HuH-7 (cell line): ENCODE data around the gene B4GALT1.
"Not testable (repeated sequence)": the region's sequence is repeated elsewhere in the genome, so short reads cannot be mapped to it uniquely, and the experiment has no call there.

ENCODE experiments used
- DNase-seq: peaks from one replicate; pipeline ENCODE4 v3.0.0; 2011; ENCODE audit warnings: low spot score

The B4GALT1 gene

DNA sequence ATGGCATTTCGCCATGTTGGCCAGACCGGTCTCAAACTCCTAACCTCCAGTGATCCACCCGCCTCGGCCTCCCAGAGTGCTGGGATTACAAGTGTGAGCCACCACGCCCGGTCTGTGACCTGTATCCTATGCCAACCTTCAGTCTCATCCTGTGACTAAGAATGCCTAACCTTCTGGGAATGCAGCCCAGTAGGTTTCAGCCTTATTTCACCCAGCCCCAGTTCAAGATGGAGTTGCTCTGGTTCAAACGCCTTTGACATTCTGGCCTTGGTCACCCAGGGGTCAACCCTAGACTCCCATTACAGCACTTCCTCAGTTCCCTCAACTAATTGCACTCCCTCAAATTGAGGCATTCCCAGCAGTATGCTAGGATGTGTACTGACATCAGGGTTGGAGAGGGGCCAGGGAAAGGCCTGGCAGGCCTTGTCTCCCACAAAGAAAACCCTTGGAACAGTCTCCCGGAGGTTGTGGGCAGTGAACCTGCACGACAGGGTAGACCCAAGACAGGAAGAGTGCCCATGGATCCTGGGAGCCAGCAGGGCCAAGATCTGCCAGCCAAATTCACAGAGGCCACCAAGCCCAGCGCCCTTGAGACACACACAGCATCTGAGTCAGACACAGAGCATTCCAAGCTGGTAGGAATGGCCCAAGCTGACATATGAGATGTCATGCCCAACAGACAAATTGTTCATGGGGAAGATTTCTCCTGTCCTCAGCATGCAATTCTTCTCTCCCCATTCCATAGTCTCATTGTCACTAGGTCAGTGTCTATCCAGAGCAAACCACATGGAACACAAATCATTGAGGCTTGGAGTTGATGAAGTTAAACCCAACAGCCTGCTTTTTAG, 65.8 kb downstream of the B4GALT1 start:
- DNase-seq: no peak

DNA sequence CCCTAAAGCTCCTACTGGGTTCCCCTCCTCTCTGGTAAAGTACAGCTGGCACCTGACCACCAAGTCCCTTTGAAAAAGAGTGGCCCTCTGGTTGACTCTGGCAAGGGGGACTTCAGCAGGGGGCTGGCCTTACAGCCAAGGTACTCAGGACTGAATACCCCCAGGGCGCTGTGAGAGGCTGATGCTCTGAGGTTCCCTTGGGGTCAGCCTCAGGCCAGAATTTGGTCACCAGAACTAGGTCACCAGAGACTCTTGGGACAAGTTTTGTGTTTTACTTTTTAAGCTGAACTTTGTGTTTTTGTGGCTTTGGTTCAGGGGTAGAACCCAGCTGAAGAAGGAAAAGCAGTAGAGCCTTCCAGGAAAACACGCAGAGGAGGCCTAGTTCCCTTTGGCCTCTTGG, 67.4 kb downstream of the B4GALT1 start:
- DNase-seq: no peak

DNA sequence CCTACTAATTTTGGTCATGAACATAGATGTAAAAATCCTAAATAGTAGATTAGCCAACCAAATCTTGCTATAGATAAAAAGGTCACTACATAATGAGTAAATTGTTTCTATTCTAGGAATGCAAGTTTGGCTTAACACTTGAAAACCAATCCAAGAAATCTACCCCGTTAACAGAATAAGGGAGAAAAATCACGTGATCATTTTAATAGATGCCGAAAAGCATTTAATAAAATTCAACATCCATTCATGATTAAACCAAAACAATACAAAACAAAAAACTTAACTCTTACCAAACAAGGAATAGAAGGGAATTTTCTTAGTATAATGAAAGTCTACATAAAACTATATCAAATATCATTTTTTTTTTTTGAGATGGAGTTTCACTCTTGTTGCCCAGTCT, 69.9 kb downstream of the B4GALT1 start:
- DNase-seq: no peak

- DNase-seq: no peak
Measured at GRCh38 chr9:33092634-33093033, 74.5 kb downstream of the B4GALT1 start.

DNA sequence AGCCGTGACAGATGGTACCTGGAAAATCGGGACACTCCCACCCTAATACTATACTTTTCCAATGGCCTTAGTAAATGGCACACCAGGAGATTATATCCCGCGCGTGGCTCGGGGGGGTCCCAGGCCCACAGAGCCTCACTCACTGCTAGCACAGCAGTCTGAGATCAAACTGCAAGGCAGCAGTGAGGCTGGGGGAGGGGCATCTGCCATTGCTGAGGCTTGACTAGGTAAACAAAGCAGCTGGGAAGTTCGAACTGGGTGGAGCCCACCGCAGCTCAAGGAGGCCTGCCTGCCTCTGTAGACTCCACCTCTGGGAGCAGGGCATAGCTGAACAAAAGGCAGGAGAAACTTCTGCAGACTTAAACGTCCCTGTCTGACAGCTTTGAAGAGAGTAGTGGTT, 81.5 kb downstream of the B4GALT1 start:
- not testable (repeated sequence) for DNase-seq

DNA sequence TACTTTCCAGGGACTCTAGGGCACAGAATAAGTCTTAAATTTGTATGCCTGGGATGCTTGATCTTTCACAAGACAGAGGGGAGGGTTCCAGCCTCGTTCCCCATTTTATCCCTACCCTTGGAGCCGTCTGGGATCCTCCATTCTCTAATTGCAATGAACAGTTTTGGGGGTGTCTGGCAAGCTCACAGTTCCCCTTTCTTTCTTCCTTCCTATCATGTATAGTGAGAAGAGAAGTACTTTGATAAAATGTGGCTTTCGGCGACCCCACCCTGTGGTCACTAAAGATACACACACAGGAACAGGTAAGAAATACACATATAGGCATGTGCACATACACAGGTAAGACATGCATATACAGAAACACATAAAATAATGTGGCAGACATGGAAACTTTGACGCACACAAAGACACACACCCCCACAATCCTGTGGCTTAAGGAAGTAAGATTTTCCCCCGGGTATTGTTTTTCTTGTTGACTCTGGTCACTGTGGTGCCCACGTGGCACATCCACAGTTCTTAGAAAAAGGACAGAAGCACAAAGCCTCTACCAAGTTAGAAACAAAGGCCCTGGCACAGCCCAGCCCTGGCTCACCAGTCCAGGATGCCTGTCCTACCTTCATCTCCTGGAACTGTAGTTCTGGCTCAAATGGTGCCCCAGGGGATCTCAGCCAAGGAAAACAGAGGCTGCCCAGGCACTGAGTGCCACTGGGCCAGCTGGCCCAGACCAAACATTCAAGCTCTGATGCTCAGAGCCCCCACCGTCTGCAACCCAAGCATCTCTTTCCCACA, 84.4 kb downstream of the B4GALT1 start:
- DNase-seq: no peak

- DNase-seq: no peak
Measured at GRCh38 chr9:33082128-33082527, 85.0 kb downstream of the B4GALT1 start.

DNA sequence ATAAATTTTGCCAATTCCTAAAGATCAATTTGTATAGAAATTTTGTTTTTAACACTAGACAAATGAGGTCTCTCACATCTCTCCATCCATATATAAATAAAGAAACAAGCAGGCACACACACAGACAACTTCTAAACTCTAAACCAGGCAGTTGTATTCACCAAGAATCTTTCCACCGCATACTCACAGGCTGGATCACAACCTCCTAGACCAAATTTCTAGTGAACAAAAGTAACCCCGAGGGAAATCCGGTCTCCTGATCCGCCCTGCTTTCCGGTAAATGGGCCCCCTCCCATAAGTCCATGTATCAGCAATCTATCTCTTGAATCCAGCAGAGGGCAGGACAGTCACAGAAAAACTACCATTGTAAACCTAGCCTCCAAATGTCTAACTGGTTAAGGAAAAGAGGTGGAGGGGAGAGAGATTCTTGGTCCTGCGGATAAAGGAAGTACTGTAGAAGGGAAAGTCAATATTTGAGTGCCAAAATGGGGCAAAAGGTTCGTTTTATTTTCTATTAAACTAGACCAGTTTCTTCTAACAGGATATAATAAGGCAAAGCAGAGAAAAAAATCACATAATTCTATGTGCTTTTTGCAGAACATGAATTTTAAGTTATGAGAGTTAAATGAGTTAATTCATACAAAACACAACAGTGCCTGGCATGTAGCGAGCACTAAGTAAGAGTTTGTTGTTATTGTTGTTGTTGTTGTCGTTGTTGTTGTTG, 85.8 kb downstream of the B4GALT1 start:
- peak; percentile 77 for DNase-seq

- DNase-seq: no peak
Measured at GRCh38 chr9:33080534-33080933, 86.6 kb downstream of the B4GALT1 start.

- peak; percentile 83 for DNase-seq
Measured at GRCh38 chr9:33076046-33077004, 90.8 kb downstream of the B4GALT1 start, which contains the start of gene SMU1. TSS of gene SMU1 (minus strand) at chr9:33076674. CDS start at chr9:33076608, 66 bp downstream.

- DNase-seq: no peak
Measured at GRCh38 chr9:33068991-33069390, 98.1 kb downstream of the B4GALT1 start.

DNA sequence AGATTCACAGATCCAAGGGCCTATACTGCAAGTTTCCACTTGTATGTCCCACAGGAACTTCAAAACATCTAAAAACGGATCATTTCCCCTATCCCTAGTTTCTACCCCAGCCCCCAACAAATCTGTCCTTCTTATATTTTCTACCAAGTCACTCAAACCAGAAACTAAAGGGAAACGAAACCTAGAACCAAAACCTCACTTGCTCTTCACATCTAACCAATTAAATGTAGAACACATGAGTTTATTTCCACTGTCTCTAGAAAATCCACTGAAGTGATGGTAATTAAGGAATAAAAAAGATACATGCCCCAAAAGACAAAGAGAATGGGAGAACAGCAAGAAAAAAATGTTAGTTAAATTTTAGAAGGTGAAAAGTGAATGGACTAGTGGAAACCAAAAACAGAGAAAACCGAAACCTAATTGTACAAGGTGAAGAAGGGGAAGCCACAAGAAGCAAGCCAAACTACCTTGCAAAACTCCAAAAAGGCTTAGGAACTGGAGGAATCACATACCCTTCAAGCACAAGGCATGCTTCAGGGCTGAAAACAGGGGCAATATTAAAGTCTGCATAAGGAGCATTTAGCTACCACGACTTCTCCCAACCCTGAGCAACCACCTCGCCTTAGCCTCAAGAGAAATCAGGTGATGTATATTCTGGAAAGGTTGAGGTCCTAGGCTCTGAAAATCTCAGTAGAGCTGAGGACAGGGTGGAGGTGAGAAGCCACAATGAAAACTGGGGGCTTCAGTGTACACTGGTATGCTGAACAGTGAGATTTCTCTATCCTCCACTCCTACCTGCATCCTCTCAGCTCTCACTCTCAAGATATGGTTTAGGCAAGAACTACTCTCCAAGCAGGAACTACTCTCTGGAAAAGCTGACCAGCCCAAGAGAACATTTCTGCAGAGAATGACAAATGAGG, 101.7 kb downstream of the B4GALT1 start:
- DNase-seq: no peak
